Neutrophil (primary cell): ENCODE measurements around the gene SARDH.

ENCODE experiments used
- H3K27ac ChIP-seq: fragments of 200-600 bp; sonication (generic); 2 replicates; pipeline ENCODE4 v1.5.1; 2016; ENCODE audit warnings: mild to moderate bottlenecking, moderate library complexity
- H3K27me3 ChIP-seq: fragments of 200-600 bp; sonication (generic); 2 replicates; pipeline ENCODE4 v1.6.0; 2016; ENCODE audit warnings: mild to moderate bottlenecking
- H3K36me3 ChIP-seq: fragments of 200-600 bp; sonication (generic); 2 replicates; pipeline ENCODE4 v1.5.1; 2017
- H3K4me1 ChIP-seq, 2 experiments: fragments of 200-600 bp in 1 of 2; sonication (generic) in 1 of 2; 1 replicate in 1 of 2; 2 replicates in 1 of 2; pipeline versions ENCODE4 v1.5.1 to v1.6.1; 2013 to 2016; ENCODE audit warnings: low read depth in 1 of 2, low read length in 1 of 2, mild to moderate bottlenecking in 1 of 2, moderate library complexity in 1 of 2; ENCODE audit not compliant: control insufficient read depth in 1 of 2, insufficient read depth in 1 of 2
- H3K4me3 ChIP-seq, 2 experiments: fragments of 200-600 bp in 1 of 2; sonication (generic) in 1 of 2; 1 replicate in 1 of 2; 2 replicates in 1 of 2; pipeline ENCODE4 v1.5.1; 2013 to 2016; ENCODE audit warnings: low read depth in 1 of 2, low read length in 1 of 2, mild to moderate bottlenecking in 1 of 2, moderate library complexity in 1 of 2
- H3K9me3 ChIP-seq: fragments of 200-600 bp; sonication (generic); 2 replicates; pipeline ENCODE4 v1.5.1; 2016
- CTCF ChIP-seq: fragments of 200-600 bp; sonication (generic); IDR thresholded peaks from 2 replicates; pipeline ENCODE4 v1.5.1; 2016; ENCODE audit warnings: antibody characterized with exemption

SARDH gene

DNA sequence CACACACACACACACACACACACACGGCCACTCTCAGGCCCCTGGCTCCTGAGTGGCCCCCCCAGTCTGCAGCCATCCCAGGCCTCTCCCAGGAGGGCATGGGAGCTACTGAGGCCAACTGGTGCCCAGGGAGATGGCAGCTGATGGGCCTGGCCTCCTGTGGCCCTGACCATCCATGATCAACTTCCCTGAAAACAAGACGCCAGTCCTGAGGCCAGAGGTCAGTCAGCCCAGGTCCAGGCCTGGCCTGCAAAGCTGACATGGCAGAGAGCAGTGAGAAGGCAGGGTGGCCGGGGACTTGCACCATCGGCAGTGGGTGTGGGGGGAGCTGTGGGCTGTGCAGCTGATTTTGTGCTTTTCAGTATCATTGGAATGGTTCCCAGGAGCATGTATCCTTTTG is 47.0 kb downstream of the SARDH start:
- no peaks in the 10 kb centered on the region for H3K36me3 ChIP-seq
- no peaks in the 10 kb centered on the region for H3K27me3 ChIP-seq
- TF ChIP-seq CTCF, result no peak
- no peak overlapping the region for H3K27ac ChIP-seq
- H3K9me3 ChIP-seq, result no peaks in the 10 kb centered on the region
- no peaks in the 10 kb centered on the region for H3K4me1 ChIP-seq
- H3K4me3 ChIP-seq, result no peak overlapping the region

DNA sequence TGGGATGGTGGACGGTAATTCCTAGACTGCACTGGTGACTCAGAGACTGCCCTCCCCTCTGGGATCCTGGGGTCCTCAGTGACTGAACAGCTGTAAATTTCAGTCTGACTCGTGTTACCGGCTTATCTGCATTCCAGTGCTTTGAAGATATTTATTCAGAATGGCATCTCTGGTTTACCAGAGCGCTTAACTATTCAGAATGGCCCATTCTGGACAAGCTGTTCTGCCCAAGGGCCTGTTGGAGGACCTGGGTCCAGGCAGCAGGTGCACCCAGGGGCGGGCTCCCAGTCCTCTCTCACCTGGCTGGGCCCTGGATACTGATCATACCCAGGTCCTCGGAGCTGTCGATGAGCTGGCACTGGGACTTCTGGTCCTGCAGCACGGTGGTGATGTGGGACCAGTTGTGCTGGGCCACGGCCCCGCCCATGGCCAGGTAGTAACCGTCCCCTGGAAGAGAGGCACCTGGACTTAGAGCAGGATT is 48.0 kb downstream of the SARDH start:
- H3K27ac ChIP-seq, result no peak overlapping the region
- H3K27me3 ChIP-seq, result no peaks in the 10 kb centered on the region
- no peaks in the 10 kb centered on the region for H3K9me3 ChIP-seq
- H3K4me1 ChIP-seq, result no peaks in the 10 kb centered on the region
- no peaks in the 10 kb centered on the region for H3K36me3 ChIP-seq
- TF ChIP-seq CTCF, result no peak
- no peak overlapping the region for H3K4me3 ChIP-seq

- no peak overlapping the region for H3K27ac ChIP-seq
- H3K27me3 ChIP-seq, result no peaks in the 10 kb centered on the region
Observed at GRCh38 chr9:133689151-133689763, 48.9 kb downstream of the SARDH start.

DNA sequence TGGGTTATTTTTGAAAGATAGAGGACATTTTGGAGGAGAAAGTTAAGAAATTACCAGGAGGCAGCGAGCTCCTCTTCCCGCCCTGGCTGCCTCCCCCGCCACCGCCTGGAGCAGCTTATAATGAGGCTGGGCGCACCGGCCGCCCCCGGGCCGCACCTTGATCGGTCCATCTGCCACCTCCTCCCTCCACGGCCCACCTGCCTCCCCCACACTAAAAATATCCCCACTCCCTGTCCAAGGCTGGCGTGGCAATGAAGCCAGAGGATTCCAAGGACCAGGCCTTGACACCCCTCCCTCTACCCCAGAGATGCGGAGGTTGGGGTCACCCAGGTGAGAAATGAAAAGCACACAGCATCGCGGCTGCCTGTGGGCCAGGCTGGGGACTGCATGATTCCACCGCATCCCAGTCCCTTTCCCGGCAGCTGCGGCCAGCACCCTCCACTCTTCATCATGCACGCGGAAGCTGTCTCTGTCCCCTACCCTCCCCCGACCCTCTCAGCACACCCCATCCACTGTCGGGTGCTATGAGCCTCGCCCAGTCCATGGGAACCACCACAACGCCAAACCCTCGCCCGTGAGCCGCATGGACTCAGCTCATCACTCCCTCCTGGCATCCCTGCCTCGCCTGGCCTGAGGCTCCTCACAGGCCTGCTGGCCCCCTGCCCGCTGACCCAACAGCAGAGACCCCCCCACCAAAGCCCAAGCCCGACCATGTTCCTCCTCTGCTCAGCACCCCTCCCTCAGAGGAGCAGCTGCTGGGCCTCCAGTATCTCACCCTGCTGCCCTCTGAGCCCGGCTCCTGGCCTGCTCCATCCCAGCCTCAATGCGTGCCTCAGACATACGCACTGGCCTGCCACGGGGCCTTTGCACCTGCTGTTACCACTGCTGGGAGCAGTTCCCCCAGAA is 50.0 kb downstream of the SARDH start:
- H3K4me1 ChIP-seq, result no peaks in the 10 kb centered on the region
- H3K36me3 ChIP-seq, result no peaks in the 10 kb centered on the region
- H3K27ac ChIP-seq, result no peak overlapping the region
- no peak overlapping the region for H3K4me3 ChIP-seq
- TF ChIP-seq CTCF, result no peak
- H3K27me3 ChIP-seq, result no peaks in the 10 kb centered on the region
- H3K9me3 ChIP-seq, result no peaks in the 10 kb centered on the region

More at GRCh38 chr9:133689151-133689763, 48.9 kb downstream of the SARDH start:
- Histone ChIP-seq H3K4me1 (no peaks in the 10 kb centered on the region), H3K4me3 (no peak overlapping the region), H3K36me3 (no peaks in the 10 kb centered on the region), H3K9me3 (no peaks in the 10 kb centered on the region)
- TF ChIP-seq CTCF, result no peak

GRCh38 chr9:133686642-133687575 is 51.2 kb downstream of the SARDH start:
- H3K4me1 ChIP-seq, result no peaks in the 10 kb centered on the region
- H3K27me3 ChIP-seq, result no peaks in the 10 kb centered on the region
- TF ChIP-seq CTCF, result no peak
- no peaks in the 10 kb centered on the region for H3K9me3 ChIP-seq
- no peak overlapping the region for H3K27ac ChIP-seq
- H3K36me3 ChIP-seq, result no peaks in the 10 kb centered on the region
- no peak overlapping the region for H3K4me3 ChIP-seq
